Brain microvascular endothelial cell (primary cell): Measurements from ENCODE around the gene BAIAP3.

Experiments
- DNase-seq: peaks from one replicate; pipeline ENCODE4 v3.0.0-alpha.2; 2020
- H3K27ac ChIP-seq: fragments of 250-450 bp; sonication (Bioruptor Pico); 2 replicates; pipeline ENCODE4 v1.5.1; 2020; ENCODE audit warnings: mild to moderate bottlenecking, moderate library complexity
- H3K27me3 ChIP-seq: fragments of 250-450 bp; sonication (Bioruptor Pico); replicated peaks from 2 replicates; pipeline ENCODE4 v1.5.1; 2020; ENCODE audit warnings: mild to moderate bottlenecking
- H3K36me3 ChIP-seq: fragments of 250-450 bp; sonication (Bioruptor Pico); replicated peaks from 2 replicates; pipeline ENCODE4 v1.5.1; 2020; ENCODE audit warnings: mild to moderate bottlenecking
- H3K4me3 ChIP-seq: 2 replicates; pipeline ENCODE4 v1.5.1; 2011; ENCODE audit warnings: low read depth, mild to moderate bottlenecking, control low read depth, low read length, moderate library complexity
- in situ Hi-C: cut with HindIII; loops from 2 replicates; pipeline ENCODE4 v1.10.0; 2017; ENCODE audit warnings: low sequenced_read_pairs, low pct_ligation_motif_present
- TF ChIP-seq, protein P1 (sequence below): IDR thresholded peaks from 2 replicates; pipeline ENCODE4 v1.5.1; 2011; ENCODE audit warnings: low read depth, mild to moderate bottlenecking, moderate library complexity, low read length, control low read depth, inconsistent platforms; ENCODE audit errors: missing control alignments

Gene BAIAP3

DNA sequence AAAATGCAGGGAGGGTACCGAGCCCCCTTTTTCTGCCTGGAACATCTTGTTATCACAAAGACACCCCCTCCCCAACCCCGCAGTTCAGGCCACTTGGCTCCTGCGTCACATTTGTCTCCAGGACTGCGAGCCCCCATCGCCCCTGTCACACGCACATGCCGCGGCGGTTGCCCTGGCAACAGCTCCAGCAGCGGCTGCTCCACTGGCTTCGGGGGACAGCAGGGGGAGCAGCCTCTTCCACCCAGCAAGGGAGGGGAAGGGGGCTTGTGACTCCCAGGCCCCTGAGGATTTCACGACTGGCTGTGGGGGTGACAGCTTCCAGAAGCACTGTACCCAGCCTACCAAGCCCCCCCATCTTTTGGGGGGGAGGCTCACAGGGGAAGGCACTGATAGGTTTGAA, 2.6 kb downstream of the BAIAP3 start:
- H3K36me3 ChIP-seq = no peaks in the 10 kb centered on the region
- H3K4me3 ChIP-seq = no peak overlapping the region
- H3K27ac ChIP-seq = no peak overlapping the region
- DNase-seq = no peak
- H3K27me3 ChIP-seq = peaks cover 49% of the 10 kb centered on the region
- TF ChIP-seq, protein P1, sequence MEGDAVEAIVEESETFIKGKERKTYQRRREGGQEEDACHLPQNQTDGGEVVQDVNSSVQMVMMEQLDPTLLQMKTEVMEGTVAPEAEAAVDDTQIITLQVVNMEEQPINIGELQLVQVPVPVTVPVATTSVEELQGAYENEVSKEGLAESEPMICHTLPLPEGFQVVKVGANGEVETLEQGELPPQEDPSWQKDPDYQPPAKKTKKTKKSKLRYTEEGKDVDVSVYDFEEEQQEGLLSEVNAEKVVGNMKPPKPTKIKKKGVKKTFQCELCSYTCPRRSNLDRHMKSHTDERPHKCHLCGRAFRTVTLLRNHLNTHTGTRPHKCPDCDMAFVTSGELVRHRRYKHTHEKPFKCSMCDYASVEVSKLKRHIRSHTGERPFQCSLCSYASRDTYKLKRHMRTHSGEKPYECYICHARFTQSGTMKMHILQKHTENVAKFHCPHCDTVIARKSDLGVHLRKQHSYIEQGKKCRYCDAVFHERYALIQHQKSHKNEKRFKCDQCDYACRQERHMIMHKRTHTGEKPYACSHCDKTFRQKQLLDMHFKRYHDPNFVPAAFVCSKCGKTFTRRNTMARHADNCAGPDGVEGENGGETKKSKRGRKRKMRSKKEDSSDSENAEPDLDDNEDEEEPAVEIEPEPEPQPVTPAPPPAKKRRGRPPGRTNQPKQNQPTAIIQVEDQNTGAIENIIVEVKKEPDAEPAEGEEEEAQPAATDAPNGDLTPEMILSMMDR = peak; percentile 10
- in situ Hi-C loops = no loop called here

DNA sequence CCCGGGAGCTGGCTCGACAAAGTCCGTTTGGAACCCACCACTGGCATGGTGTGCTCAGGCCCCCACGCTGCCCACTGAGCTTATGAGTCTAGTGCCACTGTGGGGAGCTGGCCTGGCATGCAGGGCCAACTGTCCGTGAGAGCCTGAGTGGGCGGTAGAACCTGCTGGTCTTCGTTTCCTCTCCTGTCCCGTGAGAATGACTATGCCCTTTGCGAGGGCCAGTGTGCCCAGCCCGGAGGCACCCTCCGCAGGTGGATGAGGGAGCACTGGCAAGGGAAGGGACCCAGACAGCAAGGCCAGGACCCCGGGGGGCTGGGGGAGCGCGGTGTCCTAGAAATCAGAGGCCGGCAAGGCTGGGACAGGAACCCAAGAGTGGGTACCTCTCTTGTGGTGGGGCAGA, 3.2 kb downstream of the BAIAP3 start:
- H3K27ac ChIP-seq = no peak overlapping the region
- in situ Hi-C loops = no loop called here
- H3K4me3 ChIP-seq = no peak overlapping the region
- no peak for DNase-seq
- H3K27me3 ChIP-seq = peaks cover 45% of the 10 kb centered on the region
- TF ChIP-seq, protein P1 = no peak
- no peaks in the 10 kb centered on the region for H3K36me3 ChIP-seq

- Histone ChIP-seq H3K27ac (no peak overlapping the region), H3K36me3 (no peaks in the 10 kb centered on the region), H3K27me3 (peaks cover 39% of the 10 kb centered on the region), H3K4me3 (no peak overlapping the region)
- TF ChIP-seq, protein P1 = no peak
- in situ Hi-C loops = no loop called here
- DNase-seq = no peak
Measured at GRCh38 chr16:1337486-1337885, 4.0 kb downstream of the BAIAP3 start.

DNA sequence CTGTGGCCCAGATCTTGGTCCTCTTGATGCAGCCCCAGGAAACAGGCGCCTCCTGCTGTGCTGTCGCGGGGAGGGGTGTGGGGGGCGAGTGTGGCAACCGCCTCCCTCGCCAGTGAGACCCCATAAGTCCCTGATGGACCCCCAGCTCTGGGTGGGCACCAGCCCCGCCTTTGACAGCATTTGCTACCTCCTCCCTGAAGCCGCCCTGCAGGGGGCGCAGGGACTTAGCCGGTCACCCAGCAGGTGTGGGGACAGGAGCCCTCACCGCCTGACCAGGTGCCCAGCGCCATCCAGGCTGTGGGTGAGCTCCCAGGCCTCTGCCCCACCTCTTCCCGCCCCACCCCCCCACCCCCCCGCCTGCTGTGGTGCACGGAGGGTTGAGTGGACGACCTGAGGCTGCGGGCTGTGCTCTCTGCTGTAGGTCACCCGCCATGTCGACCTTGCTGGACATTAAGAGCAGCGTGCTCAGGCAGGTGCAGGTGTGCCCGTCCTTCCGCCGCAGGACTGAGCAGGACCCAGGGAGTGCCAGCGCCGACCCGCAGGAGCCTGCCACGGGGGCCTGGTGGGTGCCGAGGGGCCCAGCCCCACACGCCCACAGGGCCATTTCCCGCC, 4.8 kb downstream of the BAIAP3 start:
- TF ChIP-seq, protein P1 = peak; percentile 59
- no peak for DNase-seq
- in situ Hi-C loops = no loop called here
- peaks cover 32% of the 10 kb centered on the region for H3K27me3 ChIP-seq
- H3K27ac ChIP-seq = no peak overlapping the region
- H3K4me3 ChIP-seq = no peak overlapping the region
- H3K36me3 ChIP-seq = no peaks in the 10 kb centered on the region

DNA sequence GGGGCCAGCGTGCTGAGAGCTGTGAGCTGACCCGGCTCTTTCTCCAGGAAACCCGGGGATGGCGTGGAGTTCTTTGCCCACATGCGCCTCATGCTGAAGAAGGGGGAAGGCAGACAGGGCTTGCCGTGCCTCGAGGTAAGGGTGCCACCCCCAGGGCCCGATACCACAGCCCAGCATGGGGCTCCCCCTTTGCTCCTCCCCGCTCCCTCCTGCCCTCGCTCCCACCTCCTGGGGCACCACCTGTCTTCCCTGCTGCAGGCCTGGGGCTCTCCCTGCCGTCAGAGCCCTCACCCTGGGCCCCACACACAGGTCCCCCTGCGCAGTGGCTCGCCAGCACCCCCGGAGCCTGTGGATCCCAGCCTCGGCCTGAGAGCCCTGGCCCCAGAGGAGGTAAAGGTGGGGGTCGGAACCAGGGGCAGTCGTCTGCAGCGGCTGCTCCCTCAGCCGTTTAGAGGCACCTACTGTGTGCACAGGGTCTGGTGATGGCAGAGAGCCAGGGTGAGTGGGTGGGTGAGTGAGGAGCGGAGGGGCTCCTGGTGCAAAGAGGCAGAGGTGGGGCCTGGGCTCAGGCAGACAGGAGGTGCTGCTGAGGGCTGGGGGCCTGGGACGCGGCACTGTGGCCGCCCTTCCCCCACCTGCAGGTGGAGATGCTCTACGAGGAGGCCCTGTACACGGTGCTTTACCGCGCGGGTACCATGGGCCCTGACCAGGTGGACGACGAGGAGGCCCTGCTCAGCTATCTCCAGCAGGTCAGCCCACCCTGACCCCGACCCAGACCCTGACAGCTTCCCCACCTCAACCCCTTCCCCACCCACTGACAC, 5.6 kb downstream of the BAIAP3 start:
- Histone ChIP-seq H3K27ac (no peak overlapping the region), H3K27me3 (peaks cover 25% of the 10 kb centered on the region), H3K4me3 (no peak overlapping the region), H3K36me3 (no peaks in the 10 kb centered on the region)
- TF ChIP-seq, protein P1 = no peak
- in situ Hi-C loops = no loop called here
- no peak for DNase-seq
